Measurements from ENCODE around the gene ADCY7.
A peak's percentile ranks its signal among the peaks of the same experiment; 100 is the strongest.
"Not testable (repeated sequence)": the region's sequence is repeated elsewhere in the genome, so short reads cannot be mapped to it uniquely, and the experiment has no call there.

ADCY7 gene

DNA sequence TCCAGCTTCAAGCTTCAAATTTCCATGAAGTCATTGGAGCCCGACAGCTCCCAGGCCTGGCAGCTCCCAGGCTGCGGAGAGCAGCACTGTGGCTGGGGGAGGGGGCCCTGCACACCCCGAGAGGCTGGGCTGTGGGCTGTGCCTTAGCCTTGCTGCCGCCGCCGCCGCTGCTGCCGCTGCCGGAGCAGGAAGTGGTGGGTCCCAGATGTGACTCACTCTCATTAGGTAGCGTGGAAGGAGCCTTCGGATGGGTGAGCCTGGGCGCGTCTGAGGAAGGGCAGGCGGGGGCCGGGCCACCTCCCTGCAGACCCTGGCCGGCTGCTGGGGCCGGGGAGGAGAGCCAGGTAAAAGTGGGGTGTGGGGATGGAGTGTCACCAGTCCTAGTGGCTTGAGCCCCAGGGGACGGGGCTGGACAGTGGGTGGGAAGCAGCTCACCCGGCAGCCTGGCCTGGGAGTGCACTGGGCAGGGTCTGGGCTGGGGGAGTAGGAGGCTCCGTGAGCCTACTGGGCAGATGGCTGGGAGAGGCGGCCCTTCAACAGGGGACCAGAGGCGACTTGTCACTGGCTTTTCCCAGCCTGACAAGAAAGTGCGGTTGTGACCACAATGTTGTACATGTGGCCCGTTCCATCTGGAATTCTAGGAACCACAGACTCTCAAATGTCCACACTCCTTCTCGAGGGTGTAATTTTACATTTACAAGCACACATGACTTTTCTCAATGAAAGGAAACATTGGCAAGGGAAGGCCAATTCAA is at the start of gene ADCY7:
Gene ADCY7, plus strand, starts transcription at position 215 of the 755 bp plus-strand sequence. CDS start 21,629 bp downstream, outside the sequence.
- peak; percentile 78 to 86 for DNase-seq

DNA sequence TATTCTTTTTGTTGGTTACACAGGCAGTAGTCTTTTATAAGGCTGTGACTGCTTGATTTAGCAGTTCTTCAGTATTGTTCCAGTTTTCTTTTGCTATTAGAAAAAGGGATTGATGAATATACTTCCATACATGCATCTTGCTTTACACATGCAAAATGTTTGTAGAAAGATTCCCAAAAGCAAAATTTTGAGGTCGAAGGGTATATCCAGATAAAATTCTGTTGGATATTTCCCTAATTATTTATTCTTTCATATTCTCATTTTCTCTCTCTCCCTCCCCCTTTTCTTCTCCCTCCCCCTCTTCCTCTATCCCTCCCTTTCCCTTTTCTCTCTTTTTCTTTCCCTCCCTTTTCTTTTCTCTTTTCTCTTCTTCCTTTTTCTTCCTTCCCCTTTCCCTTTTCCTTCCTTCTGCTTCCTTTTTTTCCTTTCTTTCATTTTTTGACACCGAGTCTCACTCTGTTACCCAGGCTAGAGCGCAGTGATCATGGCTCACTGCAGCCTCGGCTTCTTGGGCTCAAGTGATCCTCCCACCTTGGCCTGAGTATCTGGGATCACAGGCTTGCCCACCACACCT is 46.9 kb upstream of the ADCY7 start:
- DNase-seq, result no peak

DNA sequence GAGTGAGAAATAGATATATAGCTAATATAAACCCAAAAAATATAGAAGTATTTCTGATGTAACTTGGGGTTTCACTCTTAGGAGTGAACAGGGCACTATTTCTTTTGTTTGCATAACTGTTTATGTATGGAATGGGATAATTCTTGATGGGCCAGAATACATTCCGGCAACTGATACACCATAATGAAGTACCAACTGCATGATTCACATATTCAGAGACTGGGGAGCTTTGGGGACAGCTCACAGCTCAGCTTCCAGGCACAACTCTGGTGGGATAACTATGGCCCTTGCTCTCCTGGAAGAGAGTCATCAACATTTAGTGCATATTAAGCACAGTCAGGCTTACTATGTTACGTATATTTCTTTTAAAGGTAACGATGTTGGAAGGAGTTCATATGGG is 42.1 kb upstream of the ADCY7 start:
- DNase-seq, result no peak

DNA sequence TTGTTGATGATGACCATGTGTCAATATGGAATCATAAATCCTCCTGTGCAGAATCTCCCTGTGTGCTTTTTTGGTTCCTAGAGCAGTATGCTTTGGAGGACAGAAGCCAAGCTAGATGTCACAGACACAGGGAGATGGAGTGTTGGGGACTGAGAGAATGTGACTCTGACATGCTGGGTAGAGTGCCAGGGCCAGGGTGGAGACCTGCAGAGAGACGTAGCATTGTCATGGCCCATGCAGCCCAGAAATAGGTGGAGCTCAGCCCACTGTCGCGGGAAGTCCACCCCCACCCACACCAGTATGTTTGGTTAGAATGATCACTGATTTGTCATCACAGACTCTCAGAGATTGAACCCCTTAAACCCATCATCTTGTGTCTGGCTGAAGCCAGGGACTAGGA is 39.2 kb upstream of the ADCY7 start:
- DNase-seq, result no peak

DNA sequence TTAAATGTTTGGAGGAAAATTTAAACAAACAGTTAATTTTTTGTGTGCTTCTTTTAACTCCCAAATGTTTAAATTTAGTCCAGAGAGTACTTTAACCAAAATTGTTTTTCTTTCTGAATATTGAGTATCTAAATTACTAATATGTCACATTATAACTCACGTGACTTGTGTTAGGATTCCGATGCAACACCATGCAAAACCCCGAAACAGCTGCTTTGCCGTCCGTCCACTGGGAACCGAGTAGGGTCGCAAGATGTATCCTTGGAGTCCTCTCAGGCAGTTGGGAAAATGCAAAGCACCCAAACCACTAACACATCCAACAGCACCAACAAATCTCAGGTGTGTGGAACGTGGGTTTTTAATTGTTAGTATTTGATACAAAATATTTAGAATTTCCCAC is 38.7 kb upstream of the ADCY7 start:
- no peak for DNase-seq

DNA sequence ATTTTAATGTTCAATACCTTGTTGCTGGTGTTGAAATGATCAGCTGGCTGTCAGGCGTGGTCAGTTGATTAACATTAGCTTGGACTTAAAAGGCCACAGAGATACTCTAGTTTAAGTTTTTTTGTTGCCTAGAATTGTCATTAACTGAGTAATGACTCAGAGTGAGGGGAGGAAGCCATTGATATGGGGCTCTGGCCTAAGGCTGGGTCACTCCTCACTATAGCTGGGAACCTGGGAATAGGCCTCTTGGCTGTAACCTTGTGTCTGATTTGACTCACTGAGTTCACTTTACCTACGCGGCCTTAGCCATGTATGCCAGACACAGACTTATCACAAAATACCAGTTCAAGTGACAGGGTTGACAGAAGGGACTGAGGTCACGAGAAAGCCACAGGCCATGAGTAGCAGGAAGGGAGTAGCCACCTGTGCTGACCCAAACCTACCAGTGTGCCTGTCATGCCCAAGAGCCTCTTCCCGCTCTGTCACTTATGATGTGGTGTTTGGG is 37.9 kb upstream of the ADCY7 start:
- no peak for DNase-seq

DNA sequence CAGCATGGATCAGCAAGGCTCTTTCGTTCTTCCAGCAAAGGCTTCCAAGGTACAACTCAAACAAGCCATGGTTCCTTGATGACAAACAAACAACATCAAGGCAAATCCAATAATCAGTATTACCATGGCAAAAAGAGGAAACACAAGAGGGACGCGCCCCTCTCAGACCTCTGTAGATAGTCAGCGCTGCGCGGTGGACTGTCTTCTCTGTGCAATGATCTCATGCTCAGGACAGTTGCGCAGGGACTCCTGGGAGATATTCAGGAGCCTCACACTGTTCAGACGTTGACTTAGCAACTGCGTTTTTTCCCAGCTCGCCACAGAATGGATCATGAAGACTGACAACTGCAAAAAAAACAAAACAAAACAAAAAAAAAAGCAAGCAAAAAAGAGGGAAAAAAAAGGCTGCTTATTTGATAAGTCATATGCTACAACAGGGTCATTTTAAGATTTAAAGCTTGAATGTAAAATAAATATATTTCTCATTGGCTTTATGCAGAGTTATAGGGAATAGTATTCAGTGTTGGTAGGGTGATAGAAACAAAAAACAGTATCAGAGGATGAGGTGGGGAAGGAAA is 37.1 kb upstream of the ADCY7 start:
- DNase-seq, result no peak

DNA sequence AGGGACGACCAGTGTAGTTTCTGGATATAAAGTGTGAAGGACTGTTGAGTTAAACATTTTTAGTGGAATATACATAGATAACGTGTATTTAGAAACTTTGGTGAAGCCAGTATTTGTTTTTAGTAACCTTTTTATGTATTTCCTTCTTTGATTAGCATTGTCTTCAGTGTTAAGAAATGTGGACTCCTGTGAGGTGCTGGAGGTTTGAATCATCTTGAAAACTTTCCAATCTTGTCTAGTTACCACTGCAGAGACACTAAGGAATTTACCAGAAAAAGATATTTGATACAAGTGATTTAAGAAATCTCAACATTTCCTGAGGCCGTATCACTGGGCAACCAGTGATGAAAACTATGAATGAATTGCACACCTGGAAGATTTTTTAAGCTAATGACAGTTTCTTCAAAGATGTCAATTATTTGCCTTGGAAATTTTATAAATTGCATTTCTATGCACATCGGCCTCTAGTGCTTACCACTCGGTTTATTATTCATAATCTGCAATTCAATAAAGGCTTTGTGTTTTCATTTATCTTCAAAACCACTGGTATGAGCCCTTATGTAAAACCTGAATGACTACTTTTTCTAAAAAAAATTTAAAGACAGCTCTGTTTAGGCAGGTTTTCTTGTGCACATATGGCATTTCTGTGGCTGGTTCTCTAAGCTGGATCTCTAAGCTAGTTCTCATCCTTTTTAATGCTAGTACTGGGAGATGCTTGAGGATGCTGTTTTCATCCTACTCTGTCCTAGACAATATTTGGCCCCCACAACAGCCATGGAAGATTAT is 31.4 kb upstream of the ADCY7 start:
- DNase-seq, result no peak

DNA sequence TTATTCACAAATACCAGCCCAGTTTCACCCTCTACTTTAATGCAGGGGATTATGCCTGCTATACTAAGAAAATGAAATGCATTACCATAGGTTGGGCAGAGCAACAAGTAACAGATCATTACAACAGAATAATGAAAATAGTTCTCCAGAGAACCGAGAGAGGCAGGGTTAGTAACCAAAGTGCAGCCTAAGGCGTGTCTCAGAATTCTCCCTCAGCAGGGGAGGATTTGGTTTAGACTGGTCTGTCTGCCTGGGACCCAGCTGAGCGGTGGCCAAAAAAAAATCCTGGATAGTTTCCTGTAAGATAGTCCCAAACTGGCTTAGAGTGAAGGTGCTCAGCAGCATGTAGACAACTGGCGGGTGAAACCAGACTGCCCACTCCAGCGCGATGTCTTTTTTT is 30.8 kb upstream of the ADCY7 start:
- DNase-seq, result no peak

DNA sequence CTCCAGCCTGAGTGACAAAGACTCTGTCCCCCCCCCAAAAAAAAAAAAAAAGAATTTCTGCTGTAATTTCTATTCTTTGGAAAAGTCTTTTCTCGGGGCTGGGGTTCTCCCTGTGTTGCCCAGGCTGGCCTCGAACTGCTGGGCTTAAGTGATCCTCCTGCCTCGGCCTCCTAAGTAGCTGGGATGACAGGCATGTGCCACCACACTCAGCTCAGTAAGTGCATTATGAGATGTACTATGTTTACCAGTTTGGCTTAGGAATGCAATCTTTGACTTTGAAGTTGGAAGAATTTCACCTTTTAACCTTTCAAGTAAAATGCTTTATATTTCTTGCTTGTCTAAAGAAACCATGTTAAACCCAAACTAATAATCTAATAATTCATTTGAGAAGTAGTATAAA is 28.0 kb upstream of the ADCY7 start:
- DNase-seq, result no peak

DNA sequence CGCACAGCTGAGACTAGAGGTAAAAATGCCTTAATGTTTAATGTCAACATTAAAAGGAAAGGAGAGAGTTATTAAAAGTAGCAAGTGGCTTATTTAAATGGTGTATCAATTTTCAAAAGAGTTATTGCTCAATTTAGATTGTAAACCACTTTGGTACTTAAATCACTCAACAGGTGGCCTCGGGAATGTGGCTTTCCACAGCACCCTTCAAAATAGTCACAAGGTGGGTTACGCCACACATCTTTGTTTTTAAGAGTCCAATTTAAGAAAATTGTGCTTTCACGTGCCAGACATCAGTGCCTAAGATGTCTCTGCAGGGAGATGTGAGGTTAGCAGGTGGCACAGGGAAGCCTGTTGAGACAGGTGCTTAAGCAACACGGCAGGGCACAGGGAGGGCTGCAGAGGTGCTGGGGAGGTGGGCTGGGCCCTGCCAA is 27.5 kb upstream of the ADCY7 start:
- no peak for DNase-seq

DNA sequence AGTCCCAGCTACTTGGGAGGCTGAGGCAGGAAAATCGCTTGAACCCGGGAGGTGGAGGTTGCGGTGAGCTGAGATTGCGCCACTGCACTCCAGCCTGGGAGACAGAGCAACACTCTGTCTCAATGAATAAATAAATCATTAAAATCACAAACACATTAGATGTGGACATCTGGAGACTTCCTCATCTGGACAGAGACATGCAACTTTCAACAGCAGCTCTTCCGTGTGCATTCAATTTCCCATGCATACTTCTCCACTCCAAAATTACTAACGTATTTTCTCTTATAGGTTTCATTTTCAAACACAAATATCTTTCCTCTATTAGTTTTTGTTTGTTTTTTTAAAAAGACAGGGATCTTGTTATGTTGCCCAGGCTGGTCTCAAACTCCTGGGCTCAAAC is 23.3 kb upstream of the ADCY7 start:
- DNase-seq, result not testable (repeated sequence)

DNA sequence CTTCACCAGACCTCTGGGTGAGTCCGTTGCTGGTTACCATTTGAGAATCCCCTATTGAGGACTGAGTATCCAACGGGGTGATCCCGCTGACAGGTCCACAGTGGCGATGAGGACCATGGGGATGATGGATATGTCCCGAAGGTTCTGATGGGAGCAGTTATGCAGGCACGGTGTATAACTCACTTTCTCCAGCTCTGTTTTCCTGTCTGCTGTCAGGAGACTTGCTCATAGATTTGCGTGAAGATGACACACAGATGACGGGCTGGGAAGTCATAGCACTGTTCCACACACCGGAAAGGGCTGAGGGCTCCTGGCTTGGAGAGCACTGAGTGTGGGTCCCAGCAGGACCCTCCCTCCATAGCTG is 22.2 kb upstream of the ADCY7 start:
- no peak for DNase-seq

DNA sequence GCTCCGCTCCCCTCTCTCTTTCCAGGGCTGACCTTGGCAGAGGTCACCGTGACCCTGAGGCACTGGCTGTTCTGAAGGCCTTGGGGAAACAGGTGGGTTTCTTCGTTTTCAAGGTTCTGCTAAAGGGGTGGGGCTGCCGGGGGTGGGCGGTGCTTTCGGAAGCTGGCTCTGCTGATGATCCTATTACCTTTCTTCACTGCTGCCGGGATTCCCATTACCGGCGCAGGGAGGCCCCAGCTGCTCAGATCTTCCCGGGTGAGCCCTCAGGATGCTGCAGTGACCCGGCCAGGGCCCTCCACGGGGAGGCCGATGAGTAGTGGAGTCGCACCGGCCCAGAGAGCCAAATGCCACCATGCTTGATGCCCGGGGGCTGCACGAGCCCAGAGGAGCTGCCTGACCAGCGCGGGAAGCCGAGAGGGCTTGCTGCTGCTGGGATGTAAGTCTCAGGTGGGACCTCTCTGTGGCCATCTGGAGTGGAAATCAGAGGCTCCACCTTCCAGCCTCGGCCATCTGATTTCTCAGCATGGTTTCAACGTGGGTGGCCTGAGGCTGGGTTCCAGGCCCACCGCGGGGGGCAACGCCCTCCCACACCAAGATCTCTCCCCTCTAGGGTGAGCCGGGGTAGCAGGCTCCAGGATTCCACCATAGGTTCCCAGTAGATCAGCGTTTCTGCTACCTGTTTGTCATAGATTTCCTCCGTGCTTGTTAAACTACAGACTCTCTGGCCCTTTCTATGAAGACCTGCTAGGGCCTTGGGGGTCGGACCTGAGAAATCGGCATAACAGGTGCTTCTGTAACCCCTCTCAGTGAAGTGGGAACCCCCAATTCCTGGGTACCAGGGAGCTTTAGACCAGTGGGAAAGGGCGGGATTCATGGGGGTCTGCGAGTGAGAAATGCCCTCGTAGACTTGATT is 21.6 kb upstream of the ADCY7 start:
- DNase-seq, result no peak

DNA sequence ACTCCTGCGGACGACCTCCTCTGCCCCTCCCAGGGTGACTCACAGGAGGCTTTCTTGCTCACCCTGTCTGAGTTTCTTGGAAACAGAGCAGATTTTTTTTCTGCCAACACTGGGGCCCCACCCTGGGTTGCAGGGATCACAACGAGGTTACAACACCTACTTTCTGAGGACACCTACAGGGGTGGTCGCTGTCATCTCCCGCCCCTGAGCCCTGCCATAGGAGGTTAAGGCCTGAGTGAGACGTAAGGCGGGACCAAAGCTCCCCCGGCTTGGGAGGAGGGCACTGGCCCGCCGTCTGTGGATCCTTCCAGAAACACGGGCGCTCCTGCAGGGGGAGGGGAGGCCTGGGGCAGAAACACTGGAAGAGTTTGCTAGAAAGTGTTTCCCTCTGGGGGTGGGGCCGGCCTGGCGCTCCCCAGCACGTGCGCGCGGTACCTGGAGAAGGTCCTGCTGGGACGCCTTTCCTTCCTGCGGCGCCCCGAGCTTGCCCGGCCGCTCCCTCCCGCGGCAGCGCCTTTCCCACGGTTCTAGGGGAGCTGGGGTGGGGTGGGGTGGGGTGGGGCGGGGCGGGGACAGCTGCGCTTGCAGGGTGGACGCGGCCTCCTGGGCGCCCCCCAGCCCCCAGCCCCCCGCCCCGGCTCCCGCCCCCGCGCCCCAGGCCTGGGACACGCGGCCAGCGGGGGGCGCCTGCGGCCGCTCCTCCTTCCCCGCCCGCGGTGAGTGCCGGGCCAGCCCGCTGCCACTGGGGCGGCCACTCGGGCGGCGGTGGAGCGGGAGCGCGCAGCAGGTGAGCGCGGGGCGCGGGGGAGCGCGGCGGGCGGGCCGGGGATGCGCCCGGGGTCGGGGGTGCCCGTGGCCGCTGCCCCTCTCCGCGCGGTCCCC is 20.7 kb upstream of the ADCY7 start:
- DNase-seq, result peak; percentile 53 to 80

DNA sequence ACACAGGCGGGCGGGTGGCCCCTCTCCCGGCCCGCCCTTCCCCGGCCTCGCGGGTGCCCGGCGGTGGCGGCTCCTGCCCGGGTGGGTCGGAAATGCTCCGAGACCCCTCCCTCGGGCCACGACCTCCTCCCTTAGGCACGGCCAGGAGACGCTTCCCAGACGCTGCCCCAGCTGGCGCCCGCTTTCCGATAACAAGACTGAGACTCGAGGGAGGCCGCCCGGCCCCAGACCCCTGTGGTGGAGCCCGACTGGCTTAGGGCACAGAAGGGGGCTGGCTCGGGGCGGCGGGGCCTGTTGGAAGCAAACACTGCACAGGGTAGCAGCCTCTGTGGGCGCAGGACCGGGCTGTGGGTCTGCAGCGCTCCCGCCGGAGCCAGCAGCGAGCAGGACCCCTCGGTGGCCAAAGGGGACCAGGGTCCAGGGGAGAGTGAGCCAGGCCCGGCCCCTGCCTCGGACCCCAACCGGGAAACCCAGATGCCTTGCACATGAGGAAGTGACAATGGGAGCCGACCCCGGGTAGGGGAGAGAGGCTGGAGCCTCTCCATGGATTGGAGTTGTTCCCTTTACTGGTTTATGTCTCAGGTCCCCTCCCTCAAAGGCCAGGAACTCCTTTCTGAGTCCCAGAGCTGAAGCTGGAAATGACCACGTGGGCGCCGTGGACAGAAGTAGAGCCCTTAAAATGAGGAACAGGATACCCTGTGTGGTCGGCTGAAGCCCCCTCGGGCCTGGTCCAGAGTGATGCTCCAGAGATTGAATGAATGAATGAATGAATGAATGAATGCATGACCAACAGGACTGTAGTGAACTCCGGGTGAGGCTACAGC is 19.8 kb upstream of the ADCY7 start:
- DNase-seq, result no peak

DNA sequence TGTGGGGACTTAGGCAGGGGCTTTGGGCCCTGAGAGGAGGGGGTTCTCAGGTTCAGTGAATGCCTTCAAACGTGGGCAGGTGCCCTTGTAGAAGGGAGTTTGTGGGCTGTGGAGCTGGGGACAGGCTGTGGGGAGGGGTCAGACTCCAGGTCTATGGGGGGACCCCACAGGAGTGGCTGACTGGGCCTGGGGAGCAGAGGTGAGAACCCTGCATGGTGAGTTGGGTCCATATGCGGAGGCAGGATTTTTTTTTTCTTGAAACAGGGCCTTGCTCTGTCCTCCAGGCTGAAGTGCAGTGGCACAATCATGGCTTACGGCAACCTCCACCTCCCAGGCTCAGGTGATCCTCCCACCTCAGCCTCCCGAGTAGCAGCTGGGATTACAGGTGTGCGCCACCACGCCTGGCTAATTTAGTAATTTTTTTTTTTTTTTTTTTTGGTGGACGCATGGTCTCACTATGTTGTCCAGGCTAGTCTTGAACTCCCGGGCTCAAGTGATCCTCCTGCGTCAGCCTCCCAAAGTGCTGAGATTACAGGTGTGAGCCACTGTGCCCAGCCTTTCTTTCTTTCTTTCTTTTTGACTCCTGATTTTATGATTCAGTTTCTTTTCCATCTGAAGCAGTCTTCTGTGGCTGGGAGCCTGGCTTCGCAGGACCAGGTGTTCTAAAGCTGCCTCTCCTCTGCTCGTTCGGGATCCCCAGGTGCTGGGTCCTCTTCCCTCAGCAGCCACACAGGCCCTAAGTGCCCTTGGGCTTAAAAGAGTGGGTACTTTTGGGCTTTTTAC is 19.0 kb upstream of the ADCY7 start:
- no peak for DNase-seq

DNA sequence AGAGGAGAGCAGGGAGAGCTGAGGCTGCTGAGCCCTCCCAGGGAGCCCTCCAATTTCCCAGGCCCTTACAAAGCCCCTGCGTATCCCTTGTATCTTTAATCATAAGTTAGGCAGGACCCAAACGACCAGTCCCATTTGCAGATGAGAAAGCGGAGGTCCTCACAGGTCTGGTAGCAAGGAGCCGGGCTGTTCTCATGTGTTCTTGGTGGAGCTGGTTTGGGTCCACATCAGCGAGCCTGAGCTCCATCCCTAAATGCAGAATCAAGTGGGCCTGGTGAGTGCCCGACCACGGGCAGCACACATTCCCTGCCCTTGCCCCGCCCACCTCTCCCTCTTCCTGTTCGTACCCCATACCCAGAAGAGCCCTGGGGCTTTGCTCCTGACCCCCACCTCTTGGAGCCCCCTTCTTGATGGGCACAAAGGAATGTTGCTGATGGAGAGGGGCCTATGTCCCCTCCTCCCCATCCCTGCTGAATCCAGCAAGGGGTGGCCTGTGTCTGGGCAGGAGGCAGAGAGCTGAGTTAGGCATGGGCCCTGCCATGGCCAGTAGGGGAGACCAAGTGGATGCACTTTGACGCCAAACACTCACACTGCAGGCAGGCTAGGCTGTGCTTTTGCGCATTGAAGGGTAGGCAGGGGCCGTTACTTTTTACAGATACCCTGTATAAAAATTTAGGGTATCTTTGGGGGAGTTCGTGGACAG is 18.3 kb upstream of the ADCY7 start:
- no peak for DNase-seq

DNA sequence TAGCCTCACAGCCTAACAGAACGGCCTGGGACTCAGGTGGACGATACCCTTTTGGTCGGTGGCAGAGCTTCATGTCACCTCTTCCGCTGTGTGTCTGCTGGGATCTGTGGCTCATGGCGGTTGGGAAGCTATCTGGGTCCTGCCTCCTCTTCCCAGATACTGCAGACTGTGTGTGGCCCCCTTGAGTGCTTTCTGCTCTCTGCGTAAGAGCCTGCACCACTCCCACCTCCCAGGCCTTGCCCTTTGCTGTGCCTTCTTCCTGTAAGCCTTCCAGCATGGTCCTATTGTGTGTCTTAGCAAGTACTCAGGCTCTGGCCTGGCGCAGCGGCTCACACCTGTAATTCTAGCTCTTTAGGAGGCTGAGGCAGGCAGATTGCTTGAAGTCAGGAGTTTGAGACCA is 17.5 kb upstream of the ADCY7 start:
- DNase-seq, result no peak
